SK-N-SH (cell line): ENCODE results near the gene PTGIR.

ENCODE experiments used
- CTCF ChIP-seq: fragments of 200-600 bp; sonication (generic); IDR thresholded peaks from 2 replicates; pipeline ENCODE4 v1.6.1; 2017; ENCODE audit warnings: antibody characterized with exemption, mild to moderate bottlenecking, moderate library complexity
- EZH2phosphoT487 ChIP-seq: fragments of 200-600 bp; sonication (generic); IDR thresholded peaks from 2 replicates; pipeline ENCODE4 v1.6.1; 2017; ENCODE audit warnings: low read depth, mixed run types, mild to moderate bottlenecking, antibody characterized with exemption, moderate library complexity, borderline replicate concordance

GRCh38 chr19:46602392-46603194 lies 22.3 kb downstream of the PTGIR start:
- no peak for TF ChIP-seq EZH2phosphoT487
- no peak for TF ChIP-seq CTCF
